DMS 273 (cell line): ENCODE results near the gene TECPR2.

Source experiments
- DNase-seq: peaks from one replicate; lab custom pipeline; 2025; ENCODE audit not compliant: unreplicated experiment; lab: John Stamatoyannopoulos, UW

The TECPR2 gene

GRCh38 chr14:102371361-102371760, 8.6 kb downstream of the TECPR2 start:
- no peak for DNase-seq

- no peak for DNase-seq
Observed at GRCh38 chr14:102373110-102373509, 10.4 kb downstream of the TECPR2 start.

GRCh38 chr14:102374264-102374663, 11.5 kb downstream of the TECPR2 start:
- no peak for DNase-seq

- DNase-seq: no peak
Observed at GRCh38 chr14:102375119-102375518, 12.4 kb downstream of the TECPR2 start.

- DNase-seq: no peak
Observed at GRCh38 chr14:102377696-102378095, 15.0 kb downstream of the TECPR2 start.

GRCh38 chr14:102378830-102379229, 16.1 kb downstream of the TECPR2 start:
- DNase-seq: no peak

- DNase-seq: no peak
Observed at GRCh38 chr14:102387086-102387485, 24.3 kb downstream of the TECPR2 start.

- no peak for DNase-seq
Observed at GRCh38 chr14:102389246-102389645, 26.5 kb downstream of the TECPR2 start.

- DNase-seq: no peak
Observed at GRCh38 chr14:102390064-102390855, 27.5 kb downstream of the TECPR2 start.

- DNase-seq: peak; percentile 56
Observed at GRCh38 chr14:102392506-102392905, 29.8 kb downstream of the TECPR2 start.

- DNase-seq: no peak
Observed at GRCh38 chr14:102394717-102395375, 32.1 kb downstream of the TECPR2 start.

GRCh38 chr14:102396521-102396920, 33.8 kb downstream of the TECPR2 start:
- DNase-seq: no peak

GRCh38 chr14:102403028-102403427, 40.3 kb downstream of the TECPR2 start:
- no peak for DNase-seq

- DNase-seq: no peak
Observed at GRCh38 chr14:102407258-102407657, 44.5 kb downstream of the TECPR2 start.

GRCh38 chr14:102408724-102409123, 46.0 kb downstream of the TECPR2 start:
- DNase-seq: no peak

GRCh38 chr14:102415671-102416070, 52.9 kb downstream of the TECPR2 start:
- DNase-seq: no peak

GRCh38 chr14:102417001-102417431, 54.3 kb downstream of the TECPR2 start:
- DNase-seq: no peak

- no peak for DNase-seq
Observed at GRCh38 chr14:102417646-102418045, 54.9 kb downstream of the TECPR2 start.

GRCh38 chr14:102418169-102418852, 55.6 kb downstream of the TECPR2 start:
- no peak for DNase-seq

- DNase-seq: no peak
Observed at GRCh38 chr14:102418853-102419240, 56.1 kb downstream of the TECPR2 start.

GRCh38 chr14:102419276-102419675, 56.5 kb downstream of the TECPR2 start:
- no peak for DNase-seq

GRCh38 chr14:102419716-102420115, 57.0 kb downstream of the TECPR2 start:
- no peak for DNase-seq
